PC-9 (cell line): ENCODE measurements around the gene PHKG2. TPM values are rescaled to one million over a fixed set of nuclear protein-coding genes. Genes with fewer than 3 reads are reported as not detected.
A peak's percentile ranks its signal among the peaks of the same experiment; 100 is the strongest.

Source experiments
- BruUV-seq: library from RNA; stranded (reverse); fragments of 400-500 nt; replicated peaks from 2 replicates; lab custom pipeline; 2021; lab: Mats Ljungman, UMichigan
- CTCF ChIA-PET: fragments of 300-600 bp; sonication (Branson Sonifier 250); formaldehyde crosslinking; loops from one replicate; lab custom pipeline; 2022; ENCODE audit warnings: antibody characterized with exemption; lab: Charles Lee
- POLR2A ChIA-PET: fragments of 300-600 bp; sonication (Branson Sonifier 250); formaldehyde crosslinking; loops from one replicate; lab custom pipeline; 2022; ENCODE audit warnings: antibody characterized with exemption; ENCODE audit not compliant: unreplicated experiment; lab: Charles Lee
- DNase-seq, 2 experiments: peaks; one replicate each; pipeline versions ENCODE4 v3.0.0 to v3.0.0-alpha.2; 2015 to 2022; ENCODE audit warnings: mixed read lengths in 1 of 2
- H2AFZ ChIP-seq: fragments of 200-600 bp; sonication (generic); 2 replicates; pipeline ENCODE4 v1.8.1; 2017; ENCODE audit warnings: antibody characterized with exemption
- H3F3A ChIP-seq: fragments of 200-600 bp; sonication (generic); 2 replicates; pipeline ENCODE4 v1.8.1; 2017; ENCODE audit warnings: antibody characterized with exemption, mild to moderate bottlenecking, low read depth; ENCODE audit not compliant: insufficient read depth
- H3K27ac ChIP-seq: fragments of 200-600 bp; sonication (generic); 2 replicates; pipeline ENCODE4 v1.6.1; 2016; ENCODE audit warnings: mixed run types
- H3K27me3 ChIP-seq: fragments of 200-600 bp; sonication (generic); 2 replicates; pipeline ENCODE4 v1.6.1; 2016; ENCODE audit warnings: low read depth, mixed run types; ENCODE audit not compliant: insufficient read depth
- H3K36me3 ChIP-seq: fragments of 200-600 bp; sonication (generic); 2 replicates; pipeline ENCODE4 v1.6.1; 2016; ENCODE audit warnings: low read depth, mixed run types
- H3K4me1 ChIP-seq: fragments of 200-600 bp; sonication (generic); replicated peaks from 2 replicates; pipeline ENCODE4 v1.6.1; 2016; ENCODE audit warnings: mixed run types; ENCODE audit not compliant: insufficient read depth
- H3K4me2 ChIP-seq: fragments of 200-600 bp; sonication (generic); 2 replicates; pipeline ENCODE4 v1.6.1; 2017; ENCODE audit warnings: mixed run types
- H3K4me3 ChIP-seq: fragments of 200-600 bp; sonication (generic); 2 replicates; pipeline ENCODE4 v1.6.1; 2016; ENCODE audit warnings: mixed run types
- H3K79me2 ChIP-seq: fragments of 200-600 bp; sonication (generic); 2 replicates; pipeline ENCODE4 v1.6.1; 2017; ENCODE audit warnings: low read depth, mixed run types
- H3K9me2 ChIP-seq: fragments of 200-600 bp; sonication (generic); 2 replicates; pipeline ENCODE4 v1.8.1; 2017; ENCODE audit warnings: mild to moderate bottlenecking; ENCODE audit not compliant: insufficient read depth
- H3K9me3 ChIP-seq: fragments of 200-600 bp; sonication (generic); 2 replicates; pipeline ENCODE4 v1.8.1; 2016; ENCODE audit warnings: low read depth; ENCODE audit not compliant: insufficient read depth
- H4K20me1 ChIP-seq: fragments of 200-600 bp; sonication (generic); 2 replicates; pipeline ENCODE4 v1.8.1; 2017; ENCODE audit not compliant: insufficient read depth
- CTCF ChIP-seq: fragments of 200-600 bp; sonication (generic); conservative IDR thresholded peaks from 2 replicates; pipeline ENCODE4 v1.6.1; 2017; ENCODE audit warnings: mixed run types, antibody characterized with exemption, mild to moderate bottlenecking, moderate library complexity
- EZH2 ChIP-seq: fragments of 200-600 bp; sonication (generic); IDR thresholded peaks from 2 replicates; pipeline ENCODE4 v1.8.0; 2017; ENCODE audit warnings: antibody characterized with exemption, low read depth
- intact Hi-C: fragments of 100-400 bp; cut with micrococcal nuclease; formaldehyde crosslinking; loops from one replicate; pipeline ENCODE4 v1.10.0; 2022; ENCODE audit not compliant: unreplicated experiment
- total RNA-seq: library from RNA; stranded (reverse); gene quantifications from 2 replicates; pipeline ENCODE4 v1.2.3, GENCODE V29; 2021

PHKG2 gene
- total RNA-seq, 1 experiment from 2014 or later, result 66.1 TPM

GRCh38 chr16:30797670-30798309 is 49.6 kb downstream of the PHKG2 start:
- BruUV-seq, result no TSS peak
- intact Hi-C loops, result no loop called here
- no peak; the same call in 1 of the 2 replicates for TF ChIP-seq CTCF
- no peak for TF ChIP-seq EZH2
- H3K27ac ChIP-seq, result no peak overlapping the region
- peaks cover 8% of the 10 kb centered on the region for H3K4me1 ChIP-seq
- ChIA-PET POLR2A (interaction anchor here (0.6 kb wide), 2 partner anchors 711 to 732 kb away, joined by 4 to 6 read pairs; partner anchors contain the start of gene ALDOA), CTCF (no interaction called here)
- no peak overlapping the region for H2AFZ ChIP-seq
- no peaks in the 10 kb centered on the region for H4K20me1 ChIP-seq
- no peak overlapping the region for H3K4me3 ChIP-seq
- H3K9me2 ChIP-seq, result no peaks in the 10 kb centered on the region
- no peaks in the 10 kb centered on the region for H3K27me3 ChIP-seq
- no peaks in the 10 kb centered on the region for H3K79me2 ChIP-seq
- no peaks in the 10 kb centered on the region for H3K9me3 ChIP-seq
- peak in 1 of 2 experiments; percentile 34 for DNase-seq
- no peak overlapping the region for H3K4me2 ChIP-seq
- no peaks in the 10 kb centered on the region for H3K36me3 ChIP-seq
- peaks cover 11% of the 10 kb centered on the region for H3F3A ChIP-seq

Other genes with a start within 250 kb of the PHKG2 start
- gene ZNF768, start 221.9 kb upstream of the PHKG2 start, total RNA-seq, result 64.2 and 68.4 TPM in 2 replicates
- gene ZNF747, start 213.6 kb upstream of the PHKG2 start, total RNA-seq, result 14.5 and 17.9 TPM in 2 replicates
- gene ZNF764, start 190.1 kb upstream of the PHKG2 start, total RNA-seq, result 12.3 and 12.4 TPM in 2 replicates
- gene ZNF688, start 176.7 kb upstream of the PHKG2 start, total RNA-seq, result 13.1 and 25.7 TPM in 2 replicates
- gene ZNF785, start 162.7 kb upstream of the PHKG2 start, total RNA-seq, result 30.9 and 39.8 TPM in 2 replicates
- 9.1 and 10.1 TPM in 2 replicates for gene ZNF689, start 138.0 kb upstream of the PHKG2 start, total RNA-seq
- gene PRR14, start 97.5 kb upstream of the PHKG2 start, total RNA-seq, result 67.3 and 85.3 TPM in 2 replicates
- gene FBRS, start 90.0 kb upstream of the PHKG2 start, total RNA-seq, result 87.5 and 128 TPM in 2 replicates
- gene SRCAP, start 49.3 kb upstream of the PHKG2 start, total RNA-seq, result 92.0 and 116 TPM in 2 replicates
- 17.9 and 19.9 TPM in 2 replicates for gene CFAP119, start 13.6 kb downstream of the PHKG2 start, total RNA-seq
- 149 and 178 TPM in 2 replicates for gene RNF40, start 13.9 kb downstream of the PHKG2 start, total RNA-seq
- gene ZNF629, start 38.8 kb downstream of the PHKG2 start, total RNA-seq, result 21.7 and 25.6 TPM in 2 replicates
- 59.3 and 66.9 TPM in 2 replicates for gene BCL7C, start 145.7 kb downstream of the PHKG2 start, total RNA-seq
- 11.6 and 17.0 TPM in 2 replicates for gene CTF1, start 148.2 kb downstream of the PHKG2 start, total RNA-seq
- 70.8 and 72.7 TPM in 2 replicates for gene FBXL19, start 175.1 kb downstream of the PHKG2 start, total RNA-seq
- 40.7 and 43.5 TPM in 2 replicates for gene ORAI3, start 200.6 kb downstream of the PHKG2 start, total RNA-seq
- gene SETD1A, start 209.3 kb downstream of the PHKG2 start, total RNA-seq, result 29.6 and 33.2 TPM in 2 replicates
- 34.8 and 44.2 TPM in 2 replicates for gene HSD3B7, start 236.8 kb downstream of the PHKG2 start, total RNA-seq